ENCODE data around the gene ZNF213.

GRCh38 chr16:3101841-3102470, 32.9 kb upstream of the ZNF213 start:
- TF ChIP-seq FOXM1 (IDR thresholded peaks at IDR 0.05; ENCODE audit: borderline replicate concordance) (no peak), FOXK2 (IDR thresholded peaks at IDR 0.05) (no peak), BHLHE40 (IDR thresholded peaks at IDR 0.05; ENCODE audit: borderline replicate concordance) (no peak), ARNT (IDR thresholded peaks at IDR 0.05) (no peak), NFRKB (IDR thresholded peaks at IDR 0.05) (no peak), TARDBP (IDR thresholded peaks at IDR 0.05) (no peak), SUZ12 (IDR thresholded peaks at IDR 0.05) (no peak), HDGF (IDR thresholded peaks at IDR 0.05; ENCODE audit: borderline replicate concordance) (no peak), ZNF384 (IDR thresholded peaks at IDR 0.05) (no peak), SP1 (IDR thresholded peaks at IDR 0.05) (no peak), PKNOX1 (IDR thresholded peaks at IDR 0.05) (no peak)

All from HEK293T (cell line).